SKM-1 (cell line): ENCODE measurements around the gene LTBP2.
A peak's percentile ranks its signal among the peaks of the same experiment; 100 is the strongest.

Source experiments
- DNase-seq: peaks from one replicate; lab custom pipeline; 2025; ENCODE audit not compliant: unreplicated experiment; lab: John Stamatoyannopoulos, UW

LTBP2 gene

DNA sequence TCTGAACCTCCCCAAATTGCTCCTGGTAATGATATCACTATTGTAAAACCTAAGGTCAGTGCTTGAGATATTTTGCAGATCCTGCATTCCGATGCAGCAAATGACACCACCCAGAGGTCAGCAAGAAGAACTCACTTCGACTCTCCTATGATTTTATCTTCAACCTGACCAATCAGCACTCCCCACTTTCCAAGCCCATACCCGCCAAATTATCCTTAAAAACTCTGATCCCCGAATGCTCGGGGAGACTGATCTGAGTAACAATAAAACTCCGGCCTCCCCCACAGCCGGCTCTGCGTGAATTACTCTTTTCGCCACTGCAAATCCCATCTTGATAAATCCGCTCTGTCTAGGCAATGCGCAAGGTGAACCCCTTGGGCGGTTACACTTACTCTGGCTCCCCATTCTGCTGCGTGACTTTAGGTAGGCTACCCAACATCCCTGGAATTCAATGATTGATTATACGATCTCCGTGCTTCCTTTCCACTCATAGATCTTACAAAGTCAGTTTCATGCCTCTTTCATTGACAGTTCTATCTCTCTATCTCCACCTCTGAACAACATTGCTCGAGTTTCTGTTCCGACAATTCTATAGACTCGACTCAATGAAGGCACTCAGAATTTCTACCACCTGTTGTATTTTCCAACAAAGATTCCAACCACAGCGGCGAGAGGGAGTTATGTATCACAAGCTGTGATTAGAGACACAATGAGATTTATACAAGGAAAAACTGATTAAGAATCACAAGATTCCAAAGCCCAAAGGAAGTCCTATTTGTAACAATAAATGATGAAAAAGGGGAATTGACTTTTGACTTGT is 119.9 kb downstream of the LTBP2 start:
- no peak for DNase-seq

DNA sequence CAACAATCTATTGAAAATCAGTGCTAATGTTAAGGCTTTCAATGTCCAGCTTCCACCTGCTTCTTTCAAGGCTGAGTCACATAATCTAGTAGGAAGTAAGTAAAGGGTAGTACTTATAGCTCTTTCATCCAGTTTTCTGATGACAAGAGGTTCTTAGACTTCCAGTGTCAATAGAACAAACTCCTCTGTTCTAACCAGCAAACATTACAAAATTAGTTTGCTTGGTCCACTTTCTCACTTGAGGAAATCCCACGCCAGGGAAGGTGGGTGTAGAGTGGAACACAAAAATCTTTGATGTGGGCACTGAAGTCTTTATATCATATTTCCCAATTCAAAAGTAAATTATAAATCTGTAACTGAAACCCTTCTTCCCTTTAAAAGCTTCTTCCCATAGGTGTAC is 121.6 kb downstream of the LTBP2 start:
- DNase-seq: no peak

DNA sequence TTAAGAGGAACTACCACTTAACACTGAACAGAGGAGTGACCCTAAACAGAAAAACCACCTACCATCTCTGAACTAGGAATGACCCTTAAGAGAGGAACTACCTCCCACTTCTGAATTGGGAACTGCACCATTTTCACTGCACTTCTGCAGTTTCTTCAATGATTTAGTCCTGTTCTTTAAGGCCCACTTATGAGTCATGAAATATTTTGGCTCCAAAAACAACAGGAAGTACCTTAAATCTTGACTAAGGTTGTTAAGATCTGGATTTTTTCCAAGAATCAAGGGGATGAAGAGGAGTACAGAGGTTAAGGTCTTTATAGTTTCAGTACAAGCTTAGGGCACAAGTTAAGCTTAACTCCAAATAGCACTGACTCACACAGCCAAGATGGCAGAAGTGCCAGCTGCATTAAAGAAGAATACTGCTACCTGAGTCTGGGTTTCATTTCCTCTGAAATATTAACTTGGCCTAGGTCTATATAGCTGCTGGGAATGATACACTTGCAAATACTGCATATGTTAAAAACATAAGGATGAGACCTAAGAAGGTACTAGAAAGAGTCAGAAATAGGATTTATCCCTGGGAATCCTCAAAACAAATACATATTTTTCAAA is 123.1 kb downstream of the LTBP2 start:
- peak; percentile 25 for DNase-seq

DNA sequence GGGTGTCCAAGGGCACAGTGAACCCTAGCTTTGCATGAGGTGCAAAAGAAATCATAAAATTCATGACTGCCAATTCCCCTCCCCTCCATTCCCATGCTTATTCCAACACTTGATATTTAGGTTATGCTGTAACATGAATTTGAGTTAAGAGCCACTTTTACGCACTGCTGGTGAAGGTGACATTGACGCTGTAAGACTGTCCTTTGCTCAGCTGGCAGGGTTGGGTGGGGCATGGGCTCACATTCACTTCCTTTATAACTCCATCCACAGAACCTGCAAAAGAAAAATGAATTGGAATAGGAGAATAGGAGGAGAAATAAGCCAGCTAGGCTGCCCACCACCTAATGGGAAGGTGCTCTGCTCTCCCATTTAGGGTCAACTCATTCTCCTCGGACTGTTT is 125.9 kb downstream of the LTBP2 start:
- DNase-seq: no peak

DNA sequence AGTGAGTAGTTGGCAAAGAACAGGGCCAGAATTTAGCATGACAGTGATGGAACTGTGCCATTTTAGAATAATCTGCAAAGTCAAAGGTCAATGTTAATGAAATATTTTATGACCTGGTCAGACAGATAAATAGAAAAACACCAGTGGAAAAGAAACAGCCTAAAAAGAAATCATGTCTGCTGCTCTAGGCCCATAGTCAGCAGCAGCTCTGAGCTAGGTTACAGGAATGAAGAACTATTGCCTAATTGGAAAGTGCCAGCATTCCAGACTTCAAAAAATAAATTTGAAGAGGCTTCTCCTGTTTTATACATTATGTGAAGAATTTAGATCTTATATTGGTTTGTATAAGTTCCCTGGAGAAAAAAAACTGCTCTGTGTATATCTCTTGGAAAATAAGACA is 128.7 kb downstream of the LTBP2 start:
- no peak for DNase-seq

DNA sequence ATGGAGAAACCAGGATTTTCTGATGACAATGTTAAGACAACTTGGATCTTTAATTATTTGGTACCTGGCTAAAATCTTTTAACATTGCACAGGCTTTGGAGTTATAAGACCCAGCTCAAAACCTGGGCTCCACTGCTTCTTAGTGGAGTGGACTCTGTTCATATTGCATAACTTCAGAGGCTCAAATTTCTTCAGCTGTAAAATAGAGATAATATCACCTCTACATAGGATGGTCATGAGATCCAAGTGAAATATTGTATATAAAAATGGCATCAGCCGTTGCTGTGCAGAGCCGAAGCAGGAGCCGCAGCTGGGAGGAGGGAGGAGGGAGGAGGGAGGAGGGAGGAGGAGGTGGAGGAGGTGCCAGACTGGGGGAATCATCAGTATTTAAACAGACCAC is 129.5 kb downstream of the LTBP2 start:
- DNase-seq: no peak

DNA sequence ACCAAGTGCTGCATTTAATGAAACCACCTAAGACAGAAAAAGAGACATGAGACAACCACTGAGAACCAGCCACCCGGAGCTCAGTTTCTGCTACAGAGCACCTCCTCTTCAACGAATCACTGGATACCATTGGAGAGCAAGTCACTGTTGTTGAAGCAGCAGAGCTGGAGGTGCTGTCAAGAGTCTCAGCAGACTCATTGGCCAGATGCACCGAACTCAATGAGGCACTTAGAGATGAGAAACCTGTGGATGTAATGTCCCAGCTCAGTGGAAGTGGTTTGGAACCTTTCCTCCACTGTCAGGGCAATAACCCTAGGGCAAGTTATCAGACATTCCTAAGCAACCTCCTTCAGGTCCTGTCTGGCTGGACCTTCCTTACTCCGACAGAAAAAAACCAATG is 132.0 kb downstream of the LTBP2 start:
- DNase-seq: no peak

DNA sequence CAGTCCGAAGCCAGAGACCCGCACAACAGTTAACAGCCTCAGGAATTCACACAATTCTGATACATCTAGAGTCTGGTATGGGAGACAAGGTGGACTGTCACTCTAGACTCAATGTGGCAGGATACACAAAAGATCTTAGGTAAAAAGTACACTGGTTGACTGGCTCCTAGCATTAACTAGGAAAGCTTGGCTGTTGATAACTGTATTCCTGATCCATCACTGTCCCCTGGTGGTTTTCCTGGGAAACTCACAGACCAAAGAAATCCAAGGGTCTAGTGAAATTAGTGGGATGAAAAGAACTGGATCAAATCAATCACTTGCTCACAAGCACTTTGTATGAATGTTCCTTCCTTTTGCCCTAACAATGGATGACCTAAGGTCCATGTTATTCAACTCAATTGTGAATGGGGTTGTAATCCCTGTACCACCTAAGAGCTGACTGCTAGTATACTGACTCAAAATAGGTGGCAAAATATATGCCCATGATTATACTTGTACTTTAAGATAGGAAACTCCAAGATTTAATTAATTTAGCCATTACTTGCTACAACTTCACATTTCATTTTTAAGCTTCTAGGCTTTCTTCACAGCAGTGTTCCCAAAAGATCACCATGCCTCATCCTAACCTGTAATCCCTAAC is 132.9 kb downstream of the LTBP2 start:
- DNase-seq: no peak

DNA sequence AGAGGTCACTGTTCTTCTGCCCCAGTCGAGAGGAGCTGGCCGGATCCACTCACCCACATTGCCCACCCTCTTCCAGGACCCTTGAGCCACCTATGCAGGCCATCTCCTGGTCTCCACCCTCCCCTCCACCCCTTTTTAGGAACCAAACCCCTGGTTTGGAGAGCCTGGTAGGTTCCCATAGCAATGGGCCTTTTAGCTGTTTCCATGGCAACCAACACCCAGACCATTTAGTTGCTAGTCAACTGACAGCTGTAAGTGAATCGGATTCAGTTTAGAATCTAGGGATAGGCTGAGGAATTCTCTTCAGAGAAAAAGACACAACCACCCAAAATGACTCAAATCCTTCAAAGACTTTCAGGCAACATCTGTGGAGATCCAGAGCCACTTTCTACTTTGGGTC is 135.4 kb downstream of the LTBP2 start:
- no peak for DNase-seq

DNA sequence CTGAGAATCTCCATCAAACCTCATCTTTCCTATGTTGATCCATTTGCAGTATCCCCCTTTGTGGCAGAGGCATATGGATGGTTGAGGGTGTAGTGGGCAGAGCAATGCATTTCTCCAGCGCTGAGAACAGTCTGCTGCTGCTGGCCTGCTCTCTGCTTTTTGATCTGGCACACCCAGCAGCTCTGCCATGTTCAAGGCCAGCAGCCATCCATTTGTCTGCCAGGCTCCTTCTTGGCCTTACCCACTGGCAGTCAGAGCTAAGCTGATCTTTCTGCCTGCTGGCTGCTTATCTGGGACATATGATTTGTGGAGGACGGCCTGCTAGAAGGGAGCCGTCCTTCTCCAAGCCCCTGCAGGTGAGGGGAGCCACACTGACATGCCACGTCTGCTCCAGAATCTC is 135.9 kb downstream of the LTBP2 start:
- DNase-seq: no peak

DNA sequence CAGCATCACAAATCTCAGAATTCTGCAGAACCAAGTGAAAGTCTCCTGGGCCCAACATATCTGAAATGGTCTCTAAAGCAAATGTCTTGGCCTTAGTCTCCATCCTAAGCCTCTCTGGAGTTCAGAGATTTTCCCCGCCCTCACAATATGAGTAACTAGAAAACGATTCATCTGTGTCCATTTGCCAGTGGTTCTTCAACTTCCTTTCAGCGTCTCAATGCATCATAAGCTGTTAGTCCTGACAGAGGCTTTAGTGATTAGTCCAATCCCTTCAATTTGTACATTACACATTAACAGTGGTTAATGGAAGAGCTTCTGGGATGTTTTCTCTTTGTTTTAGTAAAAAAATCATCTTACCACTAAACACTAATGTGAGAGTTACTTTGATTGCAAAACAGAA is 136.4 kb downstream of the LTBP2 start:
- DNase-seq: no peak

DNA sequence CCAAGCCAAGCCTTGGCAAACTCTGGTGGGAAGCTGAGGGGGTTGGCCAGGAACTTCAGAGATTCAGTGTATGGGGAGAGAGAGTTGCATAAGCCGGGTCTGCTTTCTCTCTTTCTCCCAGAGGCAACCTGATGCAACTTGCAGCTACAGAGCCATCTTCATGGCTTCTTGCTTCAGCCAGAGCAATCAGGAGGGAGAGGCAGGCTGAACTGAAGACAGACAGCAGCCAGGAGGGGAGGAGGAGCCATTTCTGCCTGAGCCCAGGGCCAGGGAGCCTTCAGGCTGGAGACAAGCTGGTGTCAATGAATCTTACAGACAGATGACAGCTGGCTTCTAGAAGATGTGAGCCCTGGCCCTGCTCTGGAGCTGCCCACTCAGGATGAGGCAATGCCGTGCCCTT is 137.7 kb downstream of the LTBP2 start:
- no peak for DNase-seq

DNA sequence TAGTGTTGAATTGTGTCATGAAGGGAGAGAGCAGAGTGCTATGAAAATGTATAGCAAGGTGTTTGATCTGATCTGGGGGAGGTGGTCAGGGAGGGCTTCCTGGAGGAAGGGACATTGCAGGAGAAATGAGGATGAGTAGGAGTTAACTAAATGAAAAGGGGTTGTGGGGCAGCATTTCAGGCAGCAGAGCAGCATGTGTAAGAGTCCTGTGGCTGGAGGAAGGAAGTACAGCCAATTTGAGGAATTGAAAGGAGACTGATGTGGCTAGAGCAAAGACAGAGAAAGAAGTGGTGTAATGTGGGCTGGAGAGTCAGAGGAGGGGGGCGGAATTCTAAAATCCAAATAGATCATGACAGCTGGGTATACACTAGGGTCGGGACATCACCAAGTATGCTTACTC is 139.4 kb downstream of the LTBP2 start:
- no peak for DNase-seq

DNA sequence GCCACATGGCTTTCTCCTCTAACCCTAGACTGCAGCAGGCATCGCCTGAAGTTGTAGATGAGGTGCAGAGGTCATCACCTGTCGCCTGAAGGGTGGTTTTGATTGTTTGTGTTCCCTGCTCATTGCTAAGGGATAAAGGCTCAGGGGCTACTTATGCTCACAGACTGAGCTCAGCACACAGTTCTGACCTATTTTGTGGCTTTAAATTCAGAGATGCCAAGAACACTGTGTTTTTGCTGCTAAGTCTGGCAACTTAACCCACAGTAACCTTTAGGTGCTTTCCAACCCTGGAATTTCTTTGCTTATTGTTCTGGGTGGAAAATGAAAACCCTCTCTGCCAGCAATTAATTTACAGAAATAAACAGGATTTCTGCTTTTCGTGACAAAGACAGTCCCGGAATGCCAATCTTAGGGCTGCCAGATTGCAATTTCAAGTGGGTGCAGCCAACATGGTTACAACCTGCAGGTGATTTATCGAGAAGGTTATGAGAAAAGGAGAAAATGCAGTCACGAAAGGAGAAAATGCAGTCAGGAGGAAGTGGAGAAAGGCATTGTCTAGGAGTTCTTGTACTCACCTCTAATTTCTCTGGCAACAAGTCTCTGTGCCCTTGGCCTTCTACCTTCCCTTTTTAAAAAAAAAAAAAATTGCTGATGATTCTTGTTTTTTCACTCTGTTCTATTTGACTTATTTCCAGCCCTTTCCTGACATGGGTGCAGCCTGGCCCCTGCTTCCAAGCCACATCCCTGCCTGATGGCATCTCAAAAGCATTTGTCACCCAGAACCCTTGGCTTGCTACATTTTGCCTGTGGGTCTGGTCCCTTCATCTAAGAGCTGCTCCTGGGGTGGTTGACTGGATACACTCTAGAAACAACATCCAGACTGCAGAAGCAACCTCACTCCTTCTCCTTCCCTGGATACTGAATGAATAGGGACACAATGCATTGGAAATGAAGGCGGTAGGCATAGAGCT is 142.2 kb downstream of the LTBP2 start:
- no peak for DNase-seq

DNA sequence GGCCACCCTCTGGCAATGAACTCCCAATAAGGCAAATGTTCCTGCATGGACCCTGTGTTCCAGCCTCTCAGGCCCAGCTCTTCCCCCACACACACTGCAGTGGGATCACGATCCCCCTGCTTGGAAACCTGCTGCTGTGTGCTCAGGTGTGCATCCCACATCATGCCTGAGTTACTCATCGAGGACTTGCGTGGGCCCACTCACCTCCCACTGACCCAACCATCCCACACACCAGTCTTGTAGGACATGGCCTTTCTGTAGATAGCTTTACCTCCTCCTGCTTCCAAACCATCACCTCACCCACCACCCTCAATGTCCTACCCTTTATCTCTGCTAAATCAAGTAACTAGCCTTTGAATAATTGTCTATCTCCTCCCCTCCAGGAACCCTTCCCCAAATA is 143.5 kb downstream of the LTBP2 start:
- DNase-seq: no peak

DNA sequence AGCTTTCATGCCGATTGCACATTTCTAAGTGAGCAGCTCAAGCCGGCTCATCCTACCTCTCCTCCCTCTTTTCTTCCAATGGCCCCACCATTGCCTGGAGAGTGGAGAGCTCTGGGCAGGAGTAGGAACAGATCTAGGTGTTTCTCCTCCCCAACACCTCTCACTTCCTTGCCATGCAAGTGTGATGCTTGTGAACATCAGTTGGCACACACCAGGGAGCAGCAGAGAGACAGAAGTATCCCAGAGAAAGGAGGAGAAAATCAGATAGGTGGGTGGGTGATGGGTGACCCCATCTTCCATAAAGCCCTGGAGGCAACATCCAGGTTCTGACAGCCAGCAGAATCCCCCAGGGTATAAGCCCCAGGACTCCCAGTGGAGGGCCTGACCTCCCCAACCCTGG is 146.7 kb downstream of the LTBP2 start:
- no peak for DNase-seq

DNA sequence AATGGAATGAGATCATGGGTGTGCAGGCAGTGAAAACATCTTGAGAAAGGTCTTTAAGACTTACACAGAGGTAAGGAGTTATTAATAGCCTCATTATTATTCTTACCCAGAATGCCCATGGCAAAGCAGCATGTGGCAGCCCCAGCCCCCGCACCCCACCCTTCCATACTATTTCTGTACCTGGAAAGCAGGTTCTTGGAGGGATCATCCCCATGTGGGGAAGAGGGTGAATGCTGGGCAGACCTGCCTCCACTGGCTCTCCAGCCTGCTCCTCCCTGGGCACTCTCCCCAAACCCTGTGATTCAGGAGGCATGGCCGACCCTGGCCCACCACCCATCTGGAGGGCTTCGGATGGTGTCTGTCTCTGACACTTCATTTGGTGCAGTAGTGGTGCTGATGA is 147.3 kb downstream of the LTBP2 start:
- DNase-seq: no peak

DNA sequence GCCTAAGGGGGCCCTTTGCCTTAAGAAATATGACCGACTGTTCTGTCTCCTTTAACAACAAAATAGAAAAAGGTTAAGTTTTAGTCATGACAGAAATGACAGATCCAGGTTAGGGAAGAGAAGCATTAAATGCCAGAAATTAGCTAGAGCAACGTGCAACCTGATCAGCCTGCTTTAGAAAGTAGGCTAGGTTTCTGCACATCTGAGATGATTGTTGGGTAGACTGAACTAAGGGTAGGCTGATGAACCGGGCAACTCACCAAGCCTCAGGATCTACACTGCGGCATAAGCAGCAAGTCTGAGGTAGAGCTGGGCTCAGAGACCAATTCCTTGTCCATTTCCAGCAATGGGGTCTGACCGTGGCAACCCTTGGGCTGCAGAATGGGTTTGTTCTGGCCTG is 148.3 kb downstream of the LTBP2 start:
- DNase-seq: no peak

DNA sequence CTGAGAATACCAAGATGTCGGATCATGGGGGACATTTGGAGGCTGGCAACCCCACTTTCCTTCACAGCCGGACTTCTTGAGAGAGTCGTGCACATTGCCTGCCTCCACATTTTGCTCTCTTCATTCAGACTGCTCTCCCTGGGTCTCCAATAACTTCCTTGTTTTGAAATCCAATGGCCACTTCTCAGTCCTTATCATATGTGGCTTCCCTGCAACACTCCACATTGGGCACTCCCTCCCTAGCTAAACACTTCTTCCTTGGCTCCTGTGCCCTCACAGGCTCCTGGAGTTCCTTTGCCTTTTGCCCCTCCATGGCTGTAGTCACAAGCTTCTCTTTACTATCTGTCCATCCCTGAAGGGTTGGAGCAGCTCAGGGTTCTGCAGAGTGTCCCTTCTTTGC is 149.0 kb downstream of the LTBP2 start:
- DNase-seq: no peak

DNA sequence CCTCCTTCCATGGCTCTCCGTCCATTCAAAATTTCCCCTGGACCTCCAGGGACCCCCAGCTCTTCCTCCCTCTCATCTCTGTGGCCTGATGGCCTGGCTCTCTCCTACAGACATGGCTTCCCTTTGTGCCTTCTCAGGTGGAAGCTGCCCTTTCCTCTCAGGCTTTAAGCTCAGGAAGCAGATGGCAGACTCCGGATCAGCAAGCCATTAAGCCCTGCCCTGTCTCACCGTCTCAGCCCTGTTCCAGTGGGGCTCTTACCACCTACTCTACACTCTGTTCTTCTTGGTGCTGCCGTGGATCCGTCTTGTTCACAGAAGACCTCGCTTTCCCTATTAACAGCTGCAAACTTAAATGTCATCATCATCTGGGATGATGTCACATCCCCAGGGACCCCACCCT is 152.1 kb downstream of the LTBP2 start:
- DNase-seq: no peak

DNA sequence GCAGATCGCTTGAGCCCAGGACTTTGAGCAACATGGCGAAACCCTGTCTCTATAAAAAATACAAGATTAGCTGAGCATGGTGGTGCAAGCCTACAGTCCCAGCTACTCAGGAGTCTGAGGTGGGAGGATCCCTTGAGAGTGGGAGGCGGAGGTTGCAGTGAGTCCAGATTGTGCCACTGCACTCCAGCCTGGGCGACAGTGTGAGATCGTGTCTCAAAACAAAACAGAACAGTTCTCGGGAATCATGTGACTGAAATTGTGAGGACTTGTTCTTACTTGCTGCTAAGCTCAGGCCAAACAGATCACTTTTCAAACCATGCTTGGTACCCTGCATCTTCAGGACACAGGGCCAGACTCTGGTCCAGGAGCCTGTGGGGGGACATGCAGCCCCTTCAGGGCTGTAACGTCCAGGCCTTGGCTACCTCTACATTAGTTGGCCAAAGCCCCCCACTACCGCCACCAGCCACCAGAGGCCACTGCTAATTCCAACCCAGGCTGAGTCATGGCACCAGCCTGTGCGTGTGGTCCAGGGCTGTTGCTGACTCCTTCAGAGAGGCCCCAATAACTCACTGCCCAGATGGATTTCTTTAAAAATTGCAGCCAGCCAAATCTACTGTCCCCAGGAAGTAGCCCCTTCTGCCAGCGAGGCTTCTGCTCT is 152.6 kb downstream of the LTBP2 start:
- DNase-seq: no peak
